ENCODE data around the gene PLEKHA8.
"Not testable (repeated sequence)": the region's sequence is repeated elsewhere in the genome, so short reads cannot be mapped to it uniquely, and the experiment has no call there.

PLEKHA8 gene

GRCh38 chr7:30041526-30042269 lies 13.5 kb downstream of the PLEKHA8 start:
- H3K9ac ChIP-seq (ENCODE audit: low read length): peak overlapping the region; percentile 53
- peaks cover 14% of the 10 kb centered on the region for H3K36me3 ChIP-seq (ENCODE audit: control insufficient read depth, insufficient read depth, low read length, severe bottlenecking)
- H3K27me3 ChIP-seq (replicated peaks; ENCODE audit: control insufficient read depth, insufficient read depth, low read length): no peaks in the 10 kb centered on the region
- peak; percentile 50 for DNase-seq (ENCODE audit: low read depth)
- peaks cover 54% of the 10 kb centered on the region for H3K4me1 ChIP-seq (ENCODE audit: control insufficient read depth, insufficient read depth, low read length)
- no peaks in the 10 kb centered on the region for H3K9me3 ChIP-seq (ENCODE audit: control insufficient read depth, low read length)
- peak overlapping the region; percentile 55 for H3K4me3 ChIP-seq (ENCODE audit: low read length)

- no peak for DNase-seq (ENCODE audit: low read depth)
- Histone ChIP-seq H3K36me3 (ENCODE audit: control insufficient read depth, insufficient read depth, low read length, severe bottlenecking) (peaks cover 33% of the 10 kb centered on the region), H3K9me3 (ENCODE audit: control insufficient read depth, low read length) (no peaks in the 10 kb centered on the region), H3K4me3 (ENCODE audit: low read length) (no peak overlapping the region), H3K27me3 (replicated peaks; ENCODE audit: control insufficient read depth, insufficient read depth, low read length) (no peaks in the 10 kb centered on the region), H3K4me1 (ENCODE audit: control insufficient read depth, insufficient read depth, low read length) (peaks cover 22% of the 10 kb centered on the region), H3K9ac (ENCODE audit: low read length) (no peak overlapping the region)
These were observed 18.0 kb downstream of the PLEKHA8 start for GRCh38 chr7:30046127-30046770.

GRCh38 chr7:30047124-30047523 lies 18.9 kb downstream of the PLEKHA8 start:
- Histone ChIP-seq H3K4me3 (ENCODE audit: low read length) (no peak overlapping the region), H3K9me3 (ENCODE audit: control insufficient read depth, low read length) (no peaks in the 10 kb centered on the region), H3K9ac (ENCODE audit: low read length) (no peak overlapping the region), H3K36me3 (ENCODE audit: control insufficient read depth, insufficient read depth, low read length, severe bottlenecking) (peaks cover 35% of the 10 kb centered on the region), H3K27me3 (replicated peaks; ENCODE audit: control insufficient read depth, insufficient read depth, low read length) (no peaks in the 10 kb centered on the region), H3K4me1 (ENCODE audit: control insufficient read depth, insufficient read depth, low read length) (peaks cover 13% of the 10 kb centered on the region)
- DNase-seq (ENCODE audit: low read depth): no peak

- DNase-seq (ENCODE audit: low read depth): no peak
- Histone ChIP-seq H3K27me3 (replicated peaks; ENCODE audit: control insufficient read depth, insufficient read depth, low read length) (no peaks in the 10 kb centered on the region), H3K36me3 (ENCODE audit: control insufficient read depth, insufficient read depth, low read length, severe bottlenecking) (peaks cover 41% of the 10 kb centered on the region), H3K9ac (ENCODE audit: low read length) (no peak overlapping the region), H3K9me3 (ENCODE audit: control insufficient read depth, low read length) (no peaks in the 10 kb centered on the region), H3K4me3 (ENCODE audit: low read length) (no peak overlapping the region), H3K4me1 (ENCODE audit: control insufficient read depth, insufficient read depth, low read length) (peaks cover 10% of the 10 kb centered on the region)
These were observed 20.4 kb downstream of the PLEKHA8 start for GRCh38 chr7:30048582-30048981.

DNA sequence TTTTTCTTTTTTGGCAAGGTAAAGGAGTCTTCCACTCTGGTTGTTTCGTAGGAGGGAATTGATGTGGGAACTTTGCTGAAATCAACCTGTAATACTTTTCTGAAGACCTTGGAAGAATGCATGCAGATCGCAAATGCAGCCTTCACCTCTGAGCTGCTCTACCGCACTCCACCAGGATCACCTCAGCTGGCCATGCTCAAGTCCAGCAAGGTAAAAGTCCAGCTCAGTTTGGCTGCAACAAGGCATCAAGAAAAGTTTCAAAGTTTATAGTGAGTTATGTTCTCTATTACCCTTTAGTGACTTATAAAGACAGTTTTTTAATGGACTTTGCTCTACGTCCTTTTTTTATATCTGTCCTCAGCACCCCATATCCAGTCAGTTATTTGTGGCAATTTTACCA lies 21.0 kb downstream of the PLEKHA8 start:
- H3K4me3 ChIP-seq (ENCODE audit: low read length): no peak overlapping the region
- no peaks in the 10 kb centered on the region for H3K9me3 ChIP-seq (ENCODE audit: control insufficient read depth, low read length)
- no peak for DNase-seq (ENCODE audit: low read depth)
- no peak overlapping the region for H3K9ac ChIP-seq (ENCODE audit: low read length)
- peaks cover 10% of the 10 kb centered on the region for H3K4me1 ChIP-seq (ENCODE audit: control insufficient read depth, insufficient read depth, low read length)
- H3K36me3 ChIP-seq (ENCODE audit: control insufficient read depth, insufficient read depth, low read length, severe bottlenecking): peaks cover 47% of the 10 kb centered on the region
- H3K27me3 ChIP-seq (replicated peaks; ENCODE audit: control insufficient read depth, insufficient read depth, low read length): no peaks in the 10 kb centered on the region

GRCh38 chr7:30053068-30053467 lies 24.9 kb downstream of the PLEKHA8 start:
- Histone ChIP-seq H3K9me3 (ENCODE audit: control insufficient read depth, low read length) (no peaks in the 10 kb centered on the region), H3K9ac (ENCODE audit: low read length) (no peak overlapping the region), H3K4me3 (ENCODE audit: low read length) (no peak overlapping the region), H3K4me1 (ENCODE audit: control insufficient read depth, insufficient read depth, low read length) (peaks cover 4% of the 10 kb centered on the region), H3K36me3 (ENCODE audit: control insufficient read depth, insufficient read depth, low read length, severe bottlenecking) (peaks cover 38% of the 10 kb centered on the region), H3K27me3 (replicated peaks; ENCODE audit: control insufficient read depth, insufficient read depth, low read length) (no peaks in the 10 kb centered on the region)
- no peak for DNase-seq (ENCODE audit: low read depth)

DNA sequence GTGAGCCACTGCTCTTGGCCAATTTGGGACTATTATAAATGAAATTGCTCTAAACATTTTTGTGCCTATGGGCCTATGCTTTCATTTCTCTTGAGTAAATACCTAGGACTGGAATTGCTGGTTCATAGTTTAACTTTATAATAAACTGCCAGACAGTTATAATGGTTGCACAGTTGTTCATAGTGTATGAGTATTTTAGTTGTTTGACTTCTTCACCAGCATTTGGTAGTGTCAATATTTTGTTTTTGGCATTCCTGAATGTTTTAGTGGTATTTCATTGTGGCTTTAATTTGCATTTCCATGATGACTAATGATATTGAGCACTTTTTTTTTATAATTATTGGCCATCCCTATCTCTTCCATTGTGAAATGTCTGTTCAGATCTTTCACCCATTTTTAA lies 29.5 kb downstream of the PLEKHA8 start:
- H3K4me1 ChIP-seq (ENCODE audit: control insufficient read depth, insufficient read depth, low read length): peaks cover 4% of the 10 kb centered on the region
- H3K36me3 ChIP-seq (ENCODE audit: control insufficient read depth, insufficient read depth, low read length, severe bottlenecking): peaks cover 21% of the 10 kb centered on the region
- no peak overlapping the region for H3K4me3 ChIP-seq (ENCODE audit: low read length)
- H3K9me3 ChIP-seq (ENCODE audit: control insufficient read depth, low read length): no peaks in the 10 kb centered on the region
- DNase-seq (ENCODE audit: low read depth): no peak
- H3K9ac ChIP-seq (ENCODE audit: low read length): no peak overlapping the region
- no peaks in the 10 kb centered on the region for H3K27me3 ChIP-seq (replicated peaks; ENCODE audit: control insufficient read depth, insufficient read depth, low read length)

DNA sequence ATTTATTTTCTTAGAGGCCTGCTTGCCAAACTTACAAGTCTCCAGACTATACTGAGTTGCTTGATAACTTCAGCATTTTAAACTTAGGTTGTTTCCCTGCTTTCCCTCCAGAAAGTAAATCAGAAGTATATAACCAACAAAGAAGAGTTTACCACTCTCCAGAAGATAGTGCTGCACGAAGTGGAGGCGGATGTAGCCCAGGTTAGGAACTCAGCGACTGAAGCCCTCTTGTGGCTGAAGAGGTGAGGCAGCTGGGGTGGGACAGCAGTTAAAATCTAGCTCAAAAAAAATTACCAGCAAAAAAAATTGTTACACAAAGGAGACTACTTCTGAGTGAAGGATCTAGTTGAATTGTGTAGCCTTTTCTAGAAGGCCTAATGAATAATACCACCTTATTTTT lies 33.6 kb downstream of the PLEKHA8 start:
- not testable (repeated sequence) for H3K9me3 ChIP-seq (ENCODE audit: control insufficient read depth, low read length)

DNA sequence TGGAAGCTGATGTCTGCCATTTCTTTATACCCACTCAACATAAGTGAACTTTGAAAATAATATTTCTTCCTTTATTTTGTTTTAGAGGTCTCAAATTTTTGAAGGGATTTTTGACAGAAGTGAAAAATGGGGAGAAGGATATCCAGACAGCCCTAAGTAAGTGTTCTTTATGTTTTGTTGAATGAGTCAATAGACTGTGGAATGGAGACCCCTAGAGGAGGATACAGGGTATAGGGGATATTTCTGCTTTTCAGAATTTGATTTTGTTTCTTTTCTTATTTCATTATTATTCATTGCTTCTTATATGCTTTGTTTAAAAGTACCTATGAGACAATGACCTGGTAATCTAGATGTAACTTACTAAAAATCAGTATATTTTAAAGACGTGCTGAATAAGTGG lies 34.4 kb downstream of the PLEKHA8 start:
- peaks cover 15% of the 10 kb centered on the region for H3K36me3 ChIP-seq (ENCODE audit: control insufficient read depth, insufficient read depth, low read length, severe bottlenecking)
- DNase-seq (ENCODE audit: low read depth): peak; percentile 77

More for the DNA sequence above, 33.6 kb downstream of the PLEKHA8 start:
- not testable (repeated sequence) for H3K4me1 ChIP-seq (ENCODE audit: control insufficient read depth, insufficient read depth, low read length); H3K27me3 ChIP-seq (replicated peaks; ENCODE audit: control insufficient read depth, insufficient read depth, low read length); H3K4me3 ChIP-seq (ENCODE audit: low read length); H3K9ac ChIP-seq (ENCODE audit: low read length)
- peaks cover 15% of the 10 kb centered on the region for H3K36me3 ChIP-seq (ENCODE audit: control insufficient read depth, insufficient read depth, low read length, severe bottlenecking)
- DNase-seq (ENCODE audit: low read depth): peak; percentile 50

GRCh38 chr7:30065746-30066145 lies 37.5 kb downstream of the PLEKHA8 start:
- H3K4me3 ChIP-seq (ENCODE audit: low read length): no peak overlapping the region
- no peaks in the 10 kb centered on the region for H3K9me3 ChIP-seq (ENCODE audit: control insufficient read depth, low read length)
- no peak overlapping the region for H3K9ac ChIP-seq (ENCODE audit: low read length)
- no peaks in the 10 kb centered on the region for H3K27me3 ChIP-seq (replicated peaks; ENCODE audit: control insufficient read depth, insufficient read depth, low read length)
- no peak for DNase-seq (ENCODE audit: low read depth)
- H3K4me1 ChIP-seq (ENCODE audit: control insufficient read depth, insufficient read depth, low read length): peaks cover 20% of the 10 kb centered on the region
- peaks cover 16% of the 10 kb centered on the region for H3K36me3 ChIP-seq (ENCODE audit: control insufficient read depth, insufficient read depth, low read length, severe bottlenecking)

More for the DNA sequence above, 34.4 kb downstream of the PLEKHA8 start:
- H3K9ac ChIP-seq (ENCODE audit: low read length): no peak overlapping the region
- H3K9me3 ChIP-seq (ENCODE audit: control insufficient read depth, low read length): no peaks in the 10 kb centered on the region
- H3K4me1 ChIP-seq (ENCODE audit: control insufficient read depth, insufficient read depth, low read length): peaks cover 2% of the 10 kb centered on the region
- no peaks in the 10 kb centered on the region for H3K27me3 ChIP-seq (replicated peaks; ENCODE audit: control insufficient read depth, insufficient read depth, low read length)
- no peak overlapping the region for H3K4me3 ChIP-seq (ENCODE audit: low read length)

GRCh38 chr7:30066687-30067086 lies 38.5 kb downstream of the PLEKHA8 start:
- Histone ChIP-seq H3K4me1 (ENCODE audit: control insufficient read depth, insufficient read depth, low read length) (peaks cover 20% of the 10 kb centered on the region), H3K27me3 (replicated peaks; ENCODE audit: control insufficient read depth, insufficient read depth, low read length) (no peaks in the 10 kb centered on the region), H3K9ac (ENCODE audit: low read length) (no peak overlapping the region), H3K36me3 (ENCODE audit: control insufficient read depth, insufficient read depth, low read length, severe bottlenecking) (peaks cover 24% of the 10 kb centered on the region), H3K4me3 (ENCODE audit: low read length) (no peak overlapping the region), H3K9me3 (ENCODE audit: control insufficient read depth, low read length) (no peaks in the 10 kb centered on the region)
- DNase-seq (ENCODE audit: low read depth): no peak

Measured in adipocyte (in vitro differentiated cells).